ENCODE data around the gene TNKS2. TPM values are rescaled to one million over a fixed set of nuclear protein-coding genes. Genes with fewer than 3 reads are reported as not detected.
A peak's percentile ranks its signal among the peaks of the same experiment; 100 is the strongest.
"Not testable (repeated sequence)": the region's sequence is repeated elsewhere in the genome, so short reads cannot be mapped to it uniquely, and the experiment has no call there.

Gene TNKS2
- total RNA-seq (32.2 TPM), polyA plus RNA-seq (27.7 TPM)
- long read RNA-seq, donor 1, full-length matches to known transcripts: 1 of 1 reads
- long read RNA-seq, donor 1, partial matches to known transcripts: 0 of 1 reads
- long read RNA-seq, donor 1, other reads (novel, unspliced or antisense): 0 of 1 reads
- long read RNA-seq, donor 2: 0 reads
- long read RNA-seq, donor 3, full-length matches to known transcripts: 4 of 17 reads
- long read RNA-seq, donor 3, partial matches to known transcripts: 13 of 17 reads
- long read RNA-seq, donor 3, other reads (novel, unspliced or antisense): 0 of 17 reads
- long read RNA-seq, donor 4, full-length matches to known transcripts: 3 of 34 reads
- long read RNA-seq, donor 4, partial matches to known transcripts: 31 of 34 reads
- long read RNA-seq, donor 4, other reads (novel, unspliced or antisense): 0 of 34 reads
- long read RNA-seq, donor 5, full-length matches to known transcripts: 5 of 19 reads
- long read RNA-seq, donor 5, partial matches to known transcripts: 14 of 19 reads
- long read RNA-seq, donor 5, other reads (novel, unspliced or antisense): 0 of 19 reads
- long read RNA-seq, donor 6, full-length matches to known transcripts: 2 of 2 reads
- long read RNA-seq, donor 6, partial matches to known transcripts: 0 of 2 reads
- long read RNA-seq, donor 6, other reads (novel, unspliced or antisense): 0 of 2 reads
- long read RNA-seq, donor 7, full-length matches to known transcripts: 2 of 7 reads
- long read RNA-seq, donor 7, partial matches to known transcripts: 5 of 7 reads
- long read RNA-seq, donor 7, other reads (novel, unspliced or antisense): 0 of 7 reads
- long read RNA-seq, donor 8, full-length matches to known transcripts: 2 of 2 reads
- long read RNA-seq, donor 8, partial matches to known transcripts: 0 of 2 reads
- long read RNA-seq, donor 8, other reads (novel, unspliced or antisense): 0 of 2 reads
- long read RNA-seq, donor 9, full-length matches to known transcripts: 8 of 15 reads
- long read RNA-seq, donor 9, partial matches to known transcripts: 7 of 15 reads
- long read RNA-seq, donor 9, other reads (novel, unspliced or antisense): 0 of 15 reads
- long read RNA-seq, donor 10, full-length matches to known transcripts: 1 of 1 reads
- long read RNA-seq, donor 10, partial matches to known transcripts: 0 of 1 reads
- long read RNA-seq, donor 10, other reads (novel, unspliced or antisense): 0 of 1 reads

GRCh38 chr10:91797874-91798648 is at the start of gene TNKS2:
TSS of gene TNKS2 (plus strand) at chr10:91798426. CDS start at chr10:91798691, 265 bp downstream.
- DNase-seq (ENCODE audit: low read depth in 6 of 9, low spot score in 9 of 9): peak; percentile 67 to 97 (median 91)
- WGBS: under 1% methylated on average over 64 of the region's 64 CpGs
- Histone ChIP-seq H3K4me1 (ENCODE audit: control insufficient read depth in 2 of 2, insufficient read depth in 2 of 2, low read length in 2 of 2) (peaks cover 14 to 19% of the 10 kb centered on the region in 2 donors), H3K9me3 (ENCODE audit: control insufficient read depth in 2 of 2, insufficient read depth in 1 of 2, low read length in 1 of 2) (no peaks in the 10 kb centered on the region), H3K4me3 (ENCODE audit: low read length in 2 of 2) (peak within 1 kb of the TSS; percentile 80 to 99), H3K27ac (ENCODE audit: low read depth in 1 of 2, low read length in 1 of 2) (peak within 1 kb of the TSS; percentile 98 to 99), H3K27me3 (ENCODE audit: control insufficient read depth in 2 of 2, insufficient read depth in 1 of 2, low read length in 1 of 2) (no peaks in the 10 kb centered on the region), H3K36me3 (ENCODE audit: control insufficient read depth in 2 of 2, insufficient read depth in 2 of 2, low read length in 1 of 2) (peaks cover 1 to 10% of the 10 kb centered on the region in 2 donors)

GRCh38 chr10:91749592-91749991 is 48.6 kb upstream of the TNKS2 start:
- not testable (repeated sequence) for DNase-seq (ENCODE audit: low read depth in 6 of 9, low spot score in 9 of 9); H3K27ac ChIP-seq (ENCODE audit: low read depth in 1 of 2, low read length in 1 of 2); H3K27me3 ChIP-seq (ENCODE audit: control insufficient read depth in 2 of 2, insufficient read depth in 1 of 2, low read length in 1 of 2); H3K4me3 ChIP-seq (ENCODE audit: low read length in 2 of 2); H3K36me3 ChIP-seq (ENCODE audit: control insufficient read depth in 2 of 2, insufficient read depth in 2 of 2, low read length in 1 of 2); H3K4me1 ChIP-seq (ENCODE audit: control insufficient read depth in 2 of 2, insufficient read depth in 2 of 2, low read length in 2 of 2); H3K9me3 ChIP-seq (ENCODE audit: control insufficient read depth in 2 of 2, insufficient read depth in 1 of 2, low read length in 1 of 2)
- WGBS: 94% methylated on average over 20 of the region's 20 CpGs

- Histone ChIP-seq H3K27me3 (ENCODE audit: control insufficient read depth in 2 of 2, insufficient read depth in 1 of 2, low read length in 1 of 2) (no peaks in the 10 kb centered on the region), H3K27ac (ENCODE audit: low read depth in 1 of 2, low read length in 1 of 2) (no peak overlapping the region), H3K4me1 (ENCODE audit: control insufficient read depth in 2 of 2, insufficient read depth in 2 of 2, low read length in 2 of 2) (no peaks in the 10 kb centered on the region), H3K9me3 (ENCODE audit: control insufficient read depth in 2 of 2, insufficient read depth in 1 of 2, low read length in 1 of 2) (no peaks in the 10 kb centered on the region), H3K4me3 (ENCODE audit: low read length in 2 of 2) (no peak overlapping the region), H3K36me3 (ENCODE audit: control insufficient read depth in 2 of 2, insufficient read depth in 2 of 2, low read length in 1 of 2) (no peaks in the 10 kb centered on the region)
- 71% methylated on average over 2 of the region's 2 CpGs for WGBS
- DNase-seq (ENCODE audit: low read depth in 6 of 9, low spot score in 9 of 9): no peak
Measured at GRCh38 chr10:91756286-91756685, 41.9 kb upstream of the TNKS2 start.

- Histone ChIP-seq H3K27ac (ENCODE audit: low read depth in 1 of 2, low read length in 1 of 2) (no peak overlapping the region), H3K4me3 (ENCODE audit: low read length in 2 of 2) (no peak overlapping the region), H3K36me3 (ENCODE audit: control insufficient read depth in 2 of 2, insufficient read depth in 2 of 2, low read length in 1 of 2) (no peaks in the 10 kb centered on the region), H3K27me3 (ENCODE audit: control insufficient read depth in 2 of 2, insufficient read depth in 1 of 2, low read length in 1 of 2) (no peaks in the 10 kb centered on the region), H3K9me3 (ENCODE audit: control insufficient read depth in 2 of 2, insufficient read depth in 1 of 2, low read length in 1 of 2) (no peaks in the 10 kb centered on the region), H3K4me1 (ENCODE audit: control insufficient read depth in 2 of 2, insufficient read depth in 2 of 2, low read length in 2 of 2) (no peaks in the 10 kb centered on the region)
- 70% methylated on average over 3 of the region's 3 CpGs for WGBS
- DNase-seq (ENCODE audit: low read depth in 6 of 9, low spot score in 9 of 9): peak; percentile 4 to 78 (median 38)
Measured at GRCh38 chr10:91758303-91759146, 39.7 kb upstream of the TNKS2 start.

- H3K9me3 ChIP-seq (ENCODE audit: control insufficient read depth in 2 of 2, insufficient read depth in 1 of 2, low read length in 1 of 2): no peaks in the 10 kb centered on the region
- 95% methylated on average over 5 of the region's 5 CpGs for WGBS
- no peaks in the 10 kb centered on the region for H3K36me3 ChIP-seq (ENCODE audit: control insufficient read depth in 2 of 2, insufficient read depth in 2 of 2, low read length in 1 of 2)
- H3K4me1 ChIP-seq (ENCODE audit: control insufficient read depth in 2 of 2, insufficient read depth in 2 of 2, low read length in 2 of 2): no peaks in the 10 kb centered on the region
- H3K27me3 ChIP-seq (ENCODE audit: control insufficient read depth in 2 of 2, insufficient read depth in 1 of 2, low read length in 1 of 2): no peaks in the 10 kb centered on the region
- no peak overlapping the region for H3K4me3 ChIP-seq (ENCODE audit: low read length in 2 of 2)
- H3K27ac ChIP-seq (ENCODE audit: low read depth in 1 of 2, low read length in 1 of 2): no peak overlapping the region
- DNase-seq (ENCODE audit: low read depth in 6 of 9, low spot score in 9 of 9): no peak
Measured at GRCh38 chr10:91759581-91759986, 38.6 kb upstream of the TNKS2 start.

DNA sequence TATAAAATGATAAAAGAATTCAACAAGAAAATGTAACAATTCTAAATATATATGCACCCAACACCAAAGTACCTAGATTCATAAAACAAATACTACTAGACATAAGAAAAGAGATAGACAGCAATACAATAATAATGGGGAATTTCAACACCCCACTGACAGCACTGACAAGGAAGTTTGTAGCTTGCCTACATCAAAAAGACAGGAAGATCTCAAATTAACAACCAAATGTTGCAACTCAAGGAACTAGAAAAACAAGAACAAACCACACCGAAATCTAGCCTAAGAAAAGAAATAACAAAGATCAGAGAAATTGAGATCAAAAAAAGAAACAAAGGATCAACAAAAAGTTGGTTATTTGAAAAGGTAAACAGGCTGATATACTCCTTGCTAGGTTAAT is 36.5 kb upstream of the TNKS2 start:
- no peaks in the 10 kb centered on the region for H3K4me1 ChIP-seq (ENCODE audit: control insufficient read depth in 2 of 2, insufficient read depth in 2 of 2, low read length in 2 of 2)
- H3K27ac ChIP-seq (ENCODE audit: low read depth in 1 of 2, low read length in 1 of 2): no peak overlapping the region
- H3K4me3 ChIP-seq (ENCODE audit: low read length in 2 of 2): no peak overlapping the region
- DNase-seq (ENCODE audit: low read depth in 6 of 9, low spot score in 9 of 9): no peak
- WGBS: 68% methylated on average over 1 of the region's 1 CpG
- no peaks in the 10 kb centered on the region for H3K9me3 ChIP-seq (ENCODE audit: control insufficient read depth in 2 of 2, insufficient read depth in 1 of 2, low read length in 1 of 2)
- no peaks in the 10 kb centered on the region for H3K36me3 ChIP-seq (ENCODE audit: control insufficient read depth in 2 of 2, insufficient read depth in 2 of 2, low read length in 1 of 2)
- no peaks in the 10 kb centered on the region for H3K27me3 ChIP-seq (ENCODE audit: control insufficient read depth in 2 of 2, insufficient read depth in 1 of 2, low read length in 1 of 2)

- Histone ChIP-seq H3K27ac (ENCODE audit: low read depth in 1 of 2, low read length in 1 of 2) (no peak overlapping the region), H3K4me1 (ENCODE audit: control insufficient read depth in 2 of 2, insufficient read depth in 2 of 2, low read length in 2 of 2) (no peaks in the 10 kb centered on the region), H3K36me3 (ENCODE audit: control insufficient read depth in 2 of 2, insufficient read depth in 2 of 2, low read length in 1 of 2) (no peaks in the 10 kb centered on the region), H3K4me3 (ENCODE audit: low read length in 2 of 2) (no peak overlapping the region), H3K9me3 (ENCODE audit: control insufficient read depth in 2 of 2, insufficient read depth in 1 of 2, low read length in 1 of 2) (no peaks in the 10 kb centered on the region), H3K27me3 (ENCODE audit: control insufficient read depth in 2 of 2, insufficient read depth in 1 of 2, low read length in 1 of 2) (no peaks in the 10 kb centered on the region)
- WGBS: 6% methylated on average over 1 of the region's 1 CpG
- DNase-seq (ENCODE audit: low read depth in 6 of 9, low spot score in 9 of 9): no peak
Measured at GRCh38 chr10:91762878-91763277, 35.3 kb upstream of the TNKS2 start.

- no peak overlapping the region for H3K27ac ChIP-seq (ENCODE audit: low read depth in 1 of 2, low read length in 1 of 2)
- H3K9me3 ChIP-seq (ENCODE audit: control insufficient read depth in 2 of 2, insufficient read depth in 1 of 2, low read length in 1 of 2): no peaks in the 10 kb centered on the region
- H3K27me3 ChIP-seq (ENCODE audit: control insufficient read depth in 2 of 2, insufficient read depth in 1 of 2, low read length in 1 of 2): no peaks in the 10 kb centered on the region
- no peak overlapping the region for H3K4me3 ChIP-seq (ENCODE audit: low read length in 2 of 2)
- DNase-seq (ENCODE audit: low read depth in 6 of 9, low spot score in 9 of 9): no peak
- no peaks in the 10 kb centered on the region for H3K4me1 ChIP-seq (ENCODE audit: control insufficient read depth in 2 of 2, insufficient read depth in 2 of 2, low read length in 2 of 2)
- no peaks in the 10 kb centered on the region for H3K36me3 ChIP-seq (ENCODE audit: control insufficient read depth in 2 of 2, insufficient read depth in 2 of 2, low read length in 1 of 2)
- 95% methylated on average over 7 of the region's 7 CpGs for WGBS
Measured at GRCh38 chr10:91766676-91767075, 31.6 kb upstream of the TNKS2 start.
